Measurements from ENCODE around the gene DNAH8.

The DNAH8 gene

GRCh38 chr6:38796850-38797249 is 81.7 kb downstream of the DNAH8 start:
- no peak overlapping the region for H3K4me3 ChIP-seq (IDR thresholded peaks at IDR 0.05; ENCODE audit: insufficient read depth, low read depth, low read length)
- TF ChIP-seq CTCF (conservative IDR thresholded peaks at IDR 0.05; ENCODE audit: low read depth, low read length): no peak
- no peaks in the 10 kb centered on the region for H3K36me3 ChIP-seq (ENCODE audit: insufficient read depth)
- H3K4me1 ChIP-seq (ENCODE audit: low read depth, poor library complexity, severe bottlenecking): no peaks in the 10 kb centered on the region
- no peak overlapping the region for H3K4me2 ChIP-seq
- H3K27ac ChIP-seq: no peak overlapping the region
- H4K20me1 ChIP-seq (ENCODE audit: insufficient read depth): no peaks in the 10 kb centered on the region
- H3K27me3 ChIP-seq (ENCODE audit: insufficient read depth, low read depth): no peaks in the 10 kb centered on the region
- H3K9ac ChIP-seq: no peak overlapping the region
- H2AFZ ChIP-seq (ENCODE audit: low read depth): no peak overlapping the region
- H3K79me2 ChIP-seq (ENCODE audit: insufficient read depth, low read depth): no peaks in the 10 kb centered on the region

- Histone ChIP-seq H3K4me3 (IDR thresholded peaks at IDR 0.05; ENCODE audit: insufficient read depth, low read depth, low read length) (no peak overlapping the region), H3K27me3 (ENCODE audit: insufficient read depth, low read depth) (no peaks in the 10 kb centered on the region), H3K4me1 (ENCODE audit: low read depth, poor library complexity, severe bottlenecking) (no peaks in the 10 kb centered on the region), H2AFZ (ENCODE audit: low read depth) (no peak overlapping the region), H4K20me1 (ENCODE audit: insufficient read depth) (no peaks in the 10 kb centered on the region), H3K9ac (no peak overlapping the region), H3K4me2 (no peak overlapping the region), H3K79me2 (ENCODE audit: insufficient read depth, low read depth) (no peaks in the 10 kb centered on the region), H3K36me3 (ENCODE audit: insufficient read depth) (no peaks in the 10 kb centered on the region), H3K27ac (no peak overlapping the region)
- TF ChIP-seq CTCF (conservative IDR thresholded peaks at IDR 0.05; ENCODE audit: low read depth, low read length): no peak
Observed at GRCh38 chr6:38797391-38797790, 82.3 kb downstream of the DNAH8 start.

- Histone ChIP-seq H3K36me3 (ENCODE audit: insufficient read depth) (no peaks in the 10 kb centered on the region), H2AFZ (ENCODE audit: low read depth) (no peak overlapping the region), H3K79me2 (ENCODE audit: insufficient read depth, low read depth) (no peaks in the 10 kb centered on the region), H3K4me1 (ENCODE audit: low read depth, poor library complexity, severe bottlenecking) (no peaks in the 10 kb centered on the region), H3K9ac (no peak overlapping the region), H3K4me2 (no peak overlapping the region), H3K27me3 (ENCODE audit: insufficient read depth, low read depth) (no peaks in the 10 kb centered on the region), H3K27ac (no peak overlapping the region), H4K20me1 (ENCODE audit: insufficient read depth) (no peaks in the 10 kb centered on the region), H3K4me3 (IDR thresholded peaks at IDR 0.05; ENCODE audit: insufficient read depth, low read depth, low read length) (no peak overlapping the region)
- no peak for TF ChIP-seq CTCF (conservative IDR thresholded peaks at IDR 0.05; ENCODE audit: low read depth, low read length)
Observed at GRCh38 chr6:38799529-38800184, 84.5 kb downstream of the DNAH8 start.

GRCh38 chr6:38801305-38801704 is 86.2 kb downstream of the DNAH8 start:
- no peak for TF ChIP-seq CTCF (conservative IDR thresholded peaks at IDR 0.05; ENCODE audit: low read depth, low read length)
- H3K9ac ChIP-seq: no peak overlapping the region
- peaks cover 7% of the 10 kb centered on the region for H3K4me1 ChIP-seq (ENCODE audit: low read depth, poor library complexity, severe bottlenecking)
- no peaks in the 10 kb centered on the region for H3K36me3 ChIP-seq (ENCODE audit: insufficient read depth)
- H3K27me3 ChIP-seq (ENCODE audit: insufficient read depth, low read depth): no peaks in the 10 kb centered on the region
- no peaks in the 10 kb centered on the region for H3K79me2 ChIP-seq (ENCODE audit: insufficient read depth, low read depth)
- no peak overlapping the region for H3K4me2 ChIP-seq
- H3K27ac ChIP-seq: no peak overlapping the region
- no peaks in the 10 kb centered on the region for H4K20me1 ChIP-seq (ENCODE audit: insufficient read depth)
- no peak overlapping the region for H3K4me3 ChIP-seq (IDR thresholded peaks at IDR 0.05; ENCODE audit: insufficient read depth, low read depth, low read length)
- no peak overlapping the region for H2AFZ ChIP-seq (ENCODE audit: low read depth)

All from KMS-11 (cell line).